ENCODE data around the gene PRX. TPM values are rescaled to one million over a fixed set of nuclear protein-coding genes. Genes with fewer than 3 reads are reported as not detected.

Gene PRX
- total RNA-seq, 6 experiments from 2014 or later, result 0.37 to 0.99 (median 0.60) TPM

GRCh38 chr19:40387155-40387554 lies 26.0 kb downstream of the PRX start:
- H3K27me3 ChIP-seq, result no peaks in the 10 kb centered on the region
- H3K27ac ChIP-seq, result no peak overlapping the region
- TF ChIP-seq CTCF (IDR thresholded peaks at IDR 0.05), result no peak
- TF ChIP-seq POLR2A (IDR thresholded peaks at IDR 0.05), result no peak
- ATAC-seq, result no peak
- intact Hi-C loops (cut with DNase I), result no loop called here
- no peaks in the 10 kb centered on the region for H3K4me1 ChIP-seq
- 88% methylated on average over 7 of the region's 10 CpGs for WGBS (ENCODE audit: insufficient coverage, low coverage, low lambda C conversion rate, missing lambda C conversion rate)
- no peak overlapping the region for H3K4me3 ChIP-seq
- no peak for DNase-seq
- H3K36me3 ChIP-seq, result no peaks in the 10 kb centered on the region
- no peaks in the 10 kb centered on the region for H3K9me3 ChIP-seq

GRCh38 chr19:40383668-40384248 lies 29.4 kb downstream of the PRX start:
- intact Hi-C loops (cut with DNase I), result no loop called here
- no peak for TF ChIP-seq POLR2A (IDR thresholded peaks at IDR 0.05)
- TF ChIP-seq CTCF (IDR thresholded peaks at IDR 0.05), result no peak
- no peak overlapping the region for H3K27ac ChIP-seq
- no peaks in the 10 kb centered on the region for H3K27me3 ChIP-seq
- ATAC-seq (no peak), DNase-seq (no peak)
- H3K4me3 ChIP-seq, result no peak overlapping the region
- no peaks in the 10 kb centered on the region for H3K9me3 ChIP-seq
- no peaks in the 10 kb centered on the region for H3K4me1 ChIP-seq
- H3K36me3 ChIP-seq, result no peaks in the 10 kb centered on the region
- WGBS (ENCODE audit: insufficient coverage, low coverage, low lambda C conversion rate, missing lambda C conversion rate), result 95% methylated on average over 15 of the region's 28 CpGs

- TF ChIP-seq POLR2A (IDR thresholded peaks at IDR 0.05) (no peak), CTCF (IDR thresholded peaks at IDR 0.05) (no peak)
- ATAC-seq (no peak), DNase-seq (no peak)
- H3K27ac ChIP-seq, result no peak overlapping the region
- H3K27me3 ChIP-seq, result no peaks in the 10 kb centered on the region
- no peak overlapping the region for H3K4me3 ChIP-seq
- WGBS (ENCODE audit: insufficient coverage, low coverage, low lambda C conversion rate, missing lambda C conversion rate), result 86% methylated on average over 1 of the region's 3 CpGs
- H3K4me1 ChIP-seq, result no peaks in the 10 kb centered on the region
- no peaks in the 10 kb centered on the region for H3K9me3 ChIP-seq
- intact Hi-C loops (cut with DNase I), result no loop called here
- no peaks in the 10 kb centered on the region for H3K36me3 ChIP-seq
These were observed 31.9 kb downstream of the PRX start for GRCh38 chr19:40381321-40381720.

GRCh38 chr19:40380199-40381037 lies 32.8 kb downstream of the PRX start:
- TF ChIP-seq POLR2A (IDR thresholded peaks at IDR 0.05) (no peak), CTCF (IDR thresholded peaks at IDR 0.05) (no peak)
- 80% methylated on average over 6 of the region's 37 CpGs for WGBS (ENCODE audit: insufficient coverage, low coverage, low lambda C conversion rate, missing lambda C conversion rate)
- DNase-seq (no peak), ATAC-seq (peak in 1 of 4 donors; percentile 4)
- intact Hi-C loops (cut with DNase I), result no loop called here
- Histone ChIP-seq H3K4me3 (no peak overlapping the region), H3K9me3 (no peaks in the 10 kb centered on the region), H3K27ac (no peak overlapping the region), H3K36me3 (no peaks in the 10 kb centered on the region), H3K27me3 (no peaks in the 10 kb centered on the region), H3K4me1 (no peaks in the 10 kb centered on the region)
